ENCODE results near the gene ANK3. TPM values are rescaled to one million over a fixed set of nuclear protein-coding genes. Genes with fewer than 3 reads are reported as not detected.

Gene ANK3
- total RNA-seq, 2 donors from 2014 or later = 189 to 198 TPM

DNA sequence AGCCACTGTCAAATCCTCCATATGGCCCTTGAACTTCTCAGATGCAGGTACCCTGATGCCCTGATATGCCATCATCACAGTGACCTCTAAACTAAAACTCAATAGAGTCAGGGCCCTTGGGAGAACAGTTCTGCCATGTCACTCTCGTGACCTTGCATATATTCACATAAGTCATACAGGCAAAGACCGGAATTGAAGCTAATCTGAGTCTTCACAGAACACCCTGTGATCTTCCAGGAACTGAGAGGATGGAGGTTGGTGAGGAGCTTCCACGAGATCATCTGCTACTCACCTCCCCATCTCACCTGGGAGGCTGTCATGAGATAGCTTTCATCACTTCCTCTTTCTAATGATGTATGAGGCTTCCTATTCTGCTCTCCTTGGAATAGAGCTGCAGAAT lies 254.7 kb downstream of the ANK3 start:
- Histone ChIP-seq H3K4me1 (peaks cover 3 to 5% of the 10 kb centered on the region in 2 donors), H3K36me3 (no peaks in the 10 kb centered on the region), H3K9me3 (no peaks in the 10 kb centered on the region), H3K27ac (no peak overlapping the region), H3K27me3 (no peaks in the 10 kb centered on the region), H3K4me3 (no peak overlapping the region)
- DNase-seq (ENCODE audit: low spot score) = no peak
- no peak for TF ChIP-seq CTCF (IDR thresholded peaks at IDR 0.05)

GRCh38 chr10:60134548-60134947 lies 255.1 kb downstream of the ANK3 start:
- H3K36me3 ChIP-seq = no peaks in the 10 kb centered on the region
- no peak overlapping the region for H3K27ac ChIP-seq
- H3K4me3 ChIP-seq = no peak overlapping the region
- H3K9me3 ChIP-seq = no peaks in the 10 kb centered on the region
- peaks cover 3 to 5% of the 10 kb centered on the region in 2 donors for H3K4me1 ChIP-seq
- no peaks in the 10 kb centered on the region for H3K27me3 ChIP-seq
- no peak for TF ChIP-seq CTCF (IDR thresholded peaks at IDR 0.05)
- no peak for DNase-seq (ENCODE audit: low spot score)

DNA sequence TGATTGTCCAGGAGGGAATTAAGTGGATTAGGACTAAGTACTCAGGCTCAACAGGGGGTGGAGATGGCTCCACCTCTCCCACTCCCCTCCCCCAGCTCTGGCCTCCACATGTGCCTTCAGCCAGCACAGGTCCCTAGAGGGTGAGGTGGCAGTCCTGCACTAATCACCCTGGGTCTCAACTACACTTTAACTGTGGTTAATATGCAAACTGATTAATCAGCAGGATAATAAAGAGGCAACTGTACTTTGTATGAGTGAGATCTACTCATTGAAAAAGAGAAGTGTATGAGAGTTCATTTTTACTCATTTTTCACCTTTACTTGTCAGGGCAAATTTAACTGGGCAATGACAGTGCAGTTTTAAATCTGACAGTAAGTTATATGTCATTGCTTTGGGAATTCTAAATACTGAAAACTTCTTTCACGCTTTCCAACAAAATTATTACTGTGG lies 259.5 kb downstream of the ANK3 start:
- Histone ChIP-seq H3K27ac (no peak overlapping the region), H3K9me3 (no peaks in the 10 kb centered on the region), H3K36me3 (no peaks in the 10 kb centered on the region), H3K4me3 (no peak overlapping the region), H3K4me1 (peaks cover 0 to 3% of the 10 kb centered on the region in 2 donors), H3K27me3 (no peaks in the 10 kb centered on the region)
- no peak for DNase-seq (ENCODE audit: low spot score)
- TF ChIP-seq CTCF (IDR thresholded peaks at IDR 0.05) = no peak

- Histone ChIP-seq H3K9me3 (no peaks in the 10 kb centered on the region), H3K36me3 (no peaks in the 10 kb centered on the region), H3K4me1 (peaks cover 3 to 16% of the 10 kb centered on the region in 2 donors), H3K27me3 (no peaks in the 10 kb centered on the region), H3K27ac (no peak overlapping the region), H3K4me3 (no peak overlapping the region)
- no peak for TF ChIP-seq CTCF (IDR thresholded peaks at IDR 0.05)
- no peak for DNase-seq (ENCODE audit: low spot score)
Observed at GRCh38 chr10:60125895-60126294, 263.8 kb downstream of the ANK3 start.

DNA sequence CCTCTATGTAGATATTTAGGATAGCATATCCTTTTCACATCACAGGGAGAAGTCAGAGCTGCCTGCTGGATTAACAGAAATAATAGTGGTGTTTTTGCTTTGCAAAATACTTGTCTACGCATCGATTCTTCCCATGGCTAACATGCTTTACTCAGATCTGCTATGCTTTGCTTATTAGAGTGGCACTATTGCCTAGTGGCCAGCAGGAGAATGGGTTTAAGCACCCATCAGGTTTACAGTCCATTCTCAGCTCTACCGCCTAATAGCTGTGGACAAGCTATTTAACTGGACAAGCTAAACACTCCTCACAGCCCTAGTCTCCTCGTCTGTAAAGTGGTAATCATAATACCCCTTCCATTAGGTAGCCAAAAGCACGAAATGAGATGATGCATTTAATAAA lies 265.1 kb downstream of the ANK3 start:
- no peaks in the 10 kb centered on the region for H3K27me3 ChIP-seq
- no peak overlapping the region for H3K4me3 ChIP-seq
- no peaks in the 10 kb centered on the region for H3K9me3 ChIP-seq
- DNase-seq (ENCODE audit: low spot score) = no peak
- H3K4me1 ChIP-seq = peaks cover 0 to 16% of the 10 kb centered on the region in 2 donors
- H3K27ac ChIP-seq = peak overlapping the region in 1 of 2 donors; percentile 89
- TF ChIP-seq CTCF (IDR thresholded peaks at IDR 0.05) = no peak
- H3K36me3 ChIP-seq = no peaks in the 10 kb centered on the region

GRCh38 chr10:60123668-60124067 lies 266.0 kb downstream of the ANK3 start:
- Histone ChIP-seq H3K9me3 (no peaks in the 10 kb centered on the region), H3K27ac (peak overlapping the region; percentile 67 to 89), H3K4me1 (peaks cover 0 to 16% of the 10 kb centered on the region in 2 donors), H3K4me3 (no peak overlapping the region), H3K27me3 (no peaks in the 10 kb centered on the region), H3K36me3 (no peaks in the 10 kb centered on the region)
- no peak for TF ChIP-seq CTCF (IDR thresholded peaks at IDR 0.05)
- no peak for DNase-seq (ENCODE audit: low spot score)
